ENCODE data around the gene RASGRF2. TPM values are rescaled to one million over a fixed set of nuclear protein-coding genes. Genes with fewer than 3 reads are reported as not detected.
"Not testable (repeated sequence)": the region's sequence is repeated elsewhere in the genome, so short reads cannot be mapped to it uniquely, and the experiment has no call there.

RASGRF2 gene
- total and polyA plus RNA-seq, 3 experiments from 2014 or later, result 11.1 to 13.5 (median 13.4) TPM

- POLR2A ChIA-PET, result no interaction called here
Measured at GRCh38 chr5:81117566-81117965, 157.4 kb downstream of the RASGRF2 start.

GRCh38 chr5:81121273-81121672 is 161.1 kb downstream of the RASGRF2 start:
- no peaks in the 10 kb centered on the region for H3K9me3 Mint-ChIP-seq
- Histone ChIP-seq H3K4me1 (ENCODE audit: insufficient read depth, low read length) (no peaks in the 10 kb centered on the region), H3K9me3 (ENCODE audit: low read length) (no peaks in the 10 kb centered on the region), H3K36me3 (ENCODE audit: insufficient read depth, low read length) (no peaks in the 10 kb centered on the region), H3K27me3 (ENCODE audit: insufficient read depth, low read length, poor library complexity, severe bottlenecking) (no peaks in the 10 kb centered on the region), H3K4me3 (ENCODE audit: low read length) (no peak overlapping the region), H3K27ac (ENCODE audit: low read depth, low read length) (no peak overlapping the region)
- H3K36me3 Mint-ChIP-seq, result peaks cover 20 to 90% (median 20%) of the 10 kb centered on the region in 3 donors
- no peak overlapping the region for H3K4me3 Mint-ChIP-seq
- no peaks in the 10 kb centered on the region for H3K27me3 Mint-ChIP-seq
- ChIA-PET CTCF (no interaction called here), POLR2A (no interaction called here)
- peaks cover 14 to 17% (median 16%) of the 10 kb centered on the region in 3 donors for H3K4me1 Mint-ChIP-seq
- DNase-seq, result no peak
- H3K27ac Mint-ChIP-seq, result no peak overlapping the region

More at GRCh38 chr5:81117566-81117965, 157.4 kb downstream of the RASGRF2 start:
- DNase-seq, result no peak
- Mint-ChIP-seq H3K27ac (no peak overlapping the region), H3K27me3 (no peaks in the 10 kb centered on the region), H3K36me3 (peaks cover 29 to 90% (median 46%) of the 10 kb centered on the region in 3 donors), H3K9me3 (no peaks in the 10 kb centered on the region), H3K4me3 (no peak overlapping the region), H3K4me1 (peaks cover 14 to 16% (median 15%) of the 10 kb centered on the region in 3 donors)
- CTCF ChIA-PET, result interaction anchor here (1.1 to 2.0 kb wide), 2 partner anchors 9 kb away, joined by 5 to 7 read pairs; no protein-coding TSS in a partner anchor
- Histone ChIP-seq H3K27me3 (ENCODE audit: insufficient read depth, low read length, poor library complexity, severe bottlenecking) (no peaks in the 10 kb centered on the region), H3K36me3 (ENCODE audit: insufficient read depth, low read length) (peaks cover 9% of the 10 kb centered on the region), H3K27ac (ENCODE audit: low read depth, low read length) (no peak overlapping the region), H3K9me3 (ENCODE audit: low read length) (no peaks in the 10 kb centered on the region), H3K4me3 (ENCODE audit: low read length) (no peak overlapping the region), H3K4me1 (ENCODE audit: insufficient read depth, low read length) (no peaks in the 10 kb centered on the region)

- Mint-ChIP-seq H3K4me3 (no peak overlapping the region), H3K27ac (no peak overlapping the region), H3K27me3 (no peaks in the 10 kb centered on the region), H3K4me1 (peaks cover 14 to 17% (median 16%) of the 10 kb centered on the region in 3 donors), H3K9me3 (no peaks in the 10 kb centered on the region), H3K36me3 (peaks cover 14 to 90% (median 20%) of the 10 kb centered on the region in 3 donors)
- DNase-seq, result no peak
- Histone ChIP-seq H3K9me3 (ENCODE audit: low read length) (no peaks in the 10 kb centered on the region), H3K36me3 (ENCODE audit: insufficient read depth, low read length) (peaks cover 7% of the 10 kb centered on the region), H3K27ac (ENCODE audit: low read depth, low read length) (no peak overlapping the region), H3K4me1 (ENCODE audit: insufficient read depth, low read length) (no peaks in the 10 kb centered on the region), H3K27me3 (ENCODE audit: insufficient read depth, low read length, poor library complexity, severe bottlenecking) (no peaks in the 10 kb centered on the region), H3K4me3 (ENCODE audit: low read length) (no peak overlapping the region)
- CTCF ChIA-PET, result interaction anchor here (1.9 kb wide), 1 partner anchor 14 kb away, joined by 7 read pairs; no protein-coding TSS in a partner anchor
- POLR2A ChIA-PET, result no interaction called here
Measured at GRCh38 chr5:81121836-81122630, 161.9 kb downstream of the RASGRF2 start.

GRCh38 chr5:81124689-81125088 is 164.5 kb downstream of the RASGRF2 start:
- H3K9me3 Mint-ChIP-seq; H3K36me3 ChIP-seq (ENCODE audit: insufficient read depth, low read length); POLR2A ChIA-PET; DNase-seq; H3K27ac Mint-ChIP-seq; H3K27me3 Mint-ChIP-seq; H3K4me3 ChIP-seq (ENCODE audit: low read length); H3K27ac ChIP-seq (ENCODE audit: low read depth, low read length); H3K9me3 ChIP-seq (ENCODE audit: low read length); H3K27me3 ChIP-seq (ENCODE audit: insufficient read depth, low read length, poor library complexity, severe bottlenecking); CTCF ChIA-PET; H3K4me3 Mint-ChIP-seq; H3K4me1 ChIP-seq (ENCODE audit: insufficient read depth, low read length): not testable (repeated sequence)
- peaks cover 10 to 82% (median 14%) of the 10 kb centered on the region in 3 donors for H3K36me3 Mint-ChIP-seq
- peaks cover 13 to 17% (median 16%) of the 10 kb centered on the region in 3 donors for H3K4me1 Mint-ChIP-seq

- H3K27me3 Mint-ChIP-seq, result peaks cover 0 to 1% of the 10 kb centered on the region in 2 donors
- H3K27ac Mint-ChIP-seq, result no peak overlapping the region
- Histone ChIP-seq H3K36me3 (ENCODE audit: insufficient read depth, low read length) (peaks cover 7% of the 10 kb centered on the region), H3K9me3 (ENCODE audit: low read length) (no peaks in the 10 kb centered on the region), H3K4me3 (ENCODE audit: low read length) (no peak overlapping the region), H3K27me3 (ENCODE audit: insufficient read depth, low read length, poor library complexity, severe bottlenecking) (no peaks in the 10 kb centered on the region), H3K4me1 (ENCODE audit: insufficient read depth, low read length) (no peaks in the 10 kb centered on the region), H3K27ac (ENCODE audit: low read depth, low read length) (no peak overlapping the region)
- H3K4me1 Mint-ChIP-seq, result peaks cover 11 to 17% (median 16%) of the 10 kb centered on the region in 3 donors
- H3K36me3 Mint-ChIP-seq, result peaks cover 10 to 85% (median 14%) of the 10 kb centered on the region in 3 donors
- ChIA-PET POLR2A (no interaction called here), CTCF (no interaction called here)
- DNase-seq, result no peak
- no peak overlapping the region for H3K4me3 Mint-ChIP-seq
- H3K9me3 Mint-ChIP-seq, result no peaks in the 10 kb centered on the region
Measured at GRCh38 chr5:81125959-81126358, 165.8 kb downstream of the RASGRF2 start.

- no peaks in the 10 kb centered on the region for H3K4me1 Mint-ChIP-seq
- POLR2A ChIA-PET, result no interaction called here
Measured at GRCh38 chr5:81128416-81128815, 168.3 kb downstream of the RASGRF2 start.

GRCh38 chr5:81132381-81132780 is 172.2 kb downstream of the RASGRF2 start:
- H3K36me3 ChIP-seq (ENCODE audit: insufficient read depth, low read length), result no peaks in the 10 kb centered on the region
- CTCF ChIA-PET, result no interaction called here

More at GRCh38 chr5:81128416-81128815, 168.3 kb downstream of the RASGRF2 start:
- no peaks in the 10 kb centered on the region for H3K27me3 ChIP-seq (ENCODE audit: insufficient read depth, low read length, poor library complexity, severe bottlenecking)
- H3K27me3 Mint-ChIP-seq, result peaks cover 0 to 1% of the 10 kb centered on the region in 2 donors
- peaks cover 7% of the 10 kb centered on the region for H3K36me3 ChIP-seq (ENCODE audit: insufficient read depth, low read length)
- no peaks in the 10 kb centered on the region for H3K9me3 Mint-ChIP-seq
- no peak overlapping the region for H3K27ac Mint-ChIP-seq
- no peak overlapping the region for H3K4me3 Mint-ChIP-seq
- no peak for DNase-seq
- no peaks in the 10 kb centered on the region for H3K9me3 ChIP-seq (ENCODE audit: low read length)
- peaks cover 10 to 74% (median 10%) of the 10 kb centered on the region in 3 donors for H3K36me3 Mint-ChIP-seq
- H3K4me3 ChIP-seq (ENCODE audit: low read length), result no peak overlapping the region
- no peaks in the 10 kb centered on the region for H3K4me1 ChIP-seq (ENCODE audit: insufficient read depth, low read length)
- CTCF ChIA-PET, result no interaction called here
- H3K27ac ChIP-seq (ENCODE audit: low read depth, low read length), result no peak overlapping the region

GRCh38 chr5:81134066-81134465 is 173.9 kb downstream of the RASGRF2 start:
- Mint-ChIP-seq H3K27me3 (peaks cover 0 to 4% of the 10 kb centered on the region in 2 donors), H3K4me1 (no peaks in the 10 kb centered on the region), H3K27ac (peak overlapping the region in 2 of 8 donors; percentile 52 to 56), H3K4me3 (no peak overlapping the region), H3K36me3 (peaks cover 24 to 71% (median 34%) of the 10 kb centered on the region in 3 donors), H3K9me3 (peaks cover 0 to 2% (median 0%) of the 10 kb centered on the region in 5 donors)
- Histone ChIP-seq H3K36me3 (ENCODE audit: insufficient read depth, low read length) (no peaks in the 10 kb centered on the region), H3K27me3 (ENCODE audit: insufficient read depth, low read length, poor library complexity, severe bottlenecking) (no peaks in the 10 kb centered on the region), H3K4me3 (ENCODE audit: low read length) (no peak overlapping the region), H3K4me1 (ENCODE audit: insufficient read depth, low read length) (no peaks in the 10 kb centered on the region), H3K27ac (ENCODE audit: low read depth, low read length) (no peak overlapping the region), H3K9me3 (ENCODE audit: low read length) (no peaks in the 10 kb centered on the region)
- CTCF ChIA-PET, result interaction anchor here (1.2 kb wide), 1 partner anchor 18 kb away, joined by 3 read pairs; no protein-coding TSS in a partner anchor
- DNase-seq, result no peak
- POLR2A ChIA-PET, result no interaction called here

More at GRCh38 chr5:81132381-81132780, 172.2 kb downstream of the RASGRF2 start:
- Mint-ChIP-seq H3K9me3 (peaks cover 0 to 2% (median 0%) of the 10 kb centered on the region in 5 donors), H3K27ac (no peak overlapping the region), H3K4me1 (no peaks in the 10 kb centered on the region), H3K27me3 (peaks cover 0 to 1% of the 10 kb centered on the region in 2 donors), H3K4me3 (no peak overlapping the region), H3K36me3 (peaks cover 21 to 66% (median 29%) of the 10 kb centered on the region in 3 donors)
- no peaks in the 10 kb centered on the region for H3K9me3 ChIP-seq (ENCODE audit: low read length)
- H3K4me1 ChIP-seq (ENCODE audit: insufficient read depth, low read length), result no peaks in the 10 kb centered on the region
- POLR2A ChIA-PET, result no interaction called here
- DNase-seq, result no peak
- H3K27me3 ChIP-seq (ENCODE audit: insufficient read depth, low read length, poor library complexity, severe bottlenecking), result no peaks in the 10 kb centered on the region
- H3K27ac ChIP-seq (ENCODE audit: low read depth, low read length), result no peak overlapping the region
- no peak overlapping the region for H3K4me3 ChIP-seq (ENCODE audit: low read length)

Data from CD8-positive, alpha-beta memory T cell (primary cell).